CD14-positive monocyte (primary cell): ENCODE data around the gene CDHR2. TPM values are rescaled to one million over a fixed set of nuclear protein-coding genes. Genes with fewer than 3 reads are reported as not detected.

Experiments used
- DNase-seq, 3 donors: peaks; one replicate each; pipeline ENCODE4 v3.0.0-alpha.2; 2011 to 2022
- H2AFZ ChIP-seq: 2 replicates; pipeline ENCODE4 v1.6.0; 2012; ENCODE audit warnings: mild to moderate bottlenecking, low read depth, low read length, inconsistent platforms; ENCODE audit not compliant: insufficient read depth, poor library complexity, severe bottlenecking
- H3K27ac ChIP-seq, 2 donors: 1 replicate in 1 of 2; 2 replicates in 1 of 2; pipeline ENCODE4 v1.5.1; 2012 to 2013; ENCODE audit warnings: low read length in 2 of 2, control low read depth in 1 of 2, inconsistent platforms in 1 of 2, low read depth in 1 of 2, mild to moderate bottlenecking in 1 of 2
- H3K27me3 ChIP-seq, 2 donors: one replicate each; pipeline versions ENCODE4 v1.6.0 to v1.6.1; 2011 to 2013; ENCODE audit warnings: low read length in 2 of 2; ENCODE audit not compliant: control insufficient read depth in 2 of 2, insufficient read depth in 2 of 2
- H3K36me3 ChIP-seq, 2 donors: replicated peaks in 1 of 2; 1 replicate in 1 of 2; 2 replicates in 1 of 2; pipeline versions ENCODE4 v1.5.1 to v1.6.1; 2012 to 2013; ENCODE audit warnings: low read length in 2 of 2, control low read depth in 1 of 2, inconsistent platforms in 1 of 2, mild to moderate bottlenecking in 1 of 2; ENCODE audit not compliant: insufficient read depth in 2 of 2, control insufficient read depth in 1 of 2
- H3K4me1 ChIP-seq, 2 donors: 1 replicate in 1 of 2; 2 replicates in 1 of 2; pipeline versions ENCODE4 v1.5.1 to v1.6.1; 2012 to 2013; ENCODE audit warnings: low read length in 2 of 2, control low read depth in 1 of 2, inconsistent platforms in 1 of 2, mild to moderate bottlenecking in 1 of 2, moderate library complexity in 1 of 2; ENCODE audit not compliant: insufficient read depth in 2 of 2, control insufficient read depth in 1 of 2
- H3K4me2 ChIP-seq: replicated peaks from 2 replicates; pipeline ENCODE3; 2012; ENCODE audit warnings: low read length, moderate library complexity, mild to moderate bottlenecking; ENCODE audit not compliant: poor library complexity, severe bottlenecking; ENCODE audit errors: extremely low read depth
- H3K4me3 ChIP-seq, 3 experiments: fragments of 200-600 bp in 1 of 3; sonication (generic) in 1 of 3; replicated peaks in 1 of 3; 1 replicate in 2 of 3; 2 replicates in 1 of 3; pipeline ENCODE4 v1.5.1; 2011 to 2013; ENCODE audit warnings: low read length in 3 of 3, mild to moderate bottlenecking in 3 of 3, control low read depth in 2 of 3, low read depth in 2 of 3, inconsistent platforms in 1 of 3, moderate library complexity in 1 of 3
- H3K79me2 ChIP-seq: 2 replicates; pipeline ENCODE4 v1.6.0; 2012; ENCODE audit warnings: mild to moderate bottlenecking, control low read depth, inconsistent platforms, low read length, moderate library complexity; ENCODE audit not compliant: insufficient read depth
- H3K9ac ChIP-seq: 2 replicates; pipeline ENCODE4 v1.6.0; 2017; ENCODE audit warnings: low read length, mild to moderate bottlenecking; ENCODE audit not compliant: insufficient read depth, poor library complexity, severe bottlenecking
- H3K9me3 ChIP-seq, 2 donors: replicated peaks in 1 of 2; 1 replicate in 1 of 2; 2 replicates in 1 of 2; pipeline versions ENCODE4 v1.5.1 to v1.6.1; 2012 to 2013; ENCODE audit warnings: low read length in 2 of 2, control low read depth in 1 of 2; ENCODE audit not compliant: control insufficient read depth in 1 of 2, insufficient read depth in 1 of 2
- H4K20me1 ChIP-seq: 2 replicates; pipeline ENCODE4 v1.6.0; 2012; ENCODE audit warnings: mild to moderate bottlenecking, low read length, control low read depth, moderate library complexity; ENCODE audit not compliant: insufficient read depth
- H3K27ac Mint-ChIP-seq, 7 donors: one replicate each; pipeline ENCODE4 v1.8.0; 2020; ENCODE audit warnings: mild to moderate bottlenecking in 7 of 7, mixed read lengths in 7 of 7, moderate library complexity in 6 of 7, inconsistent platforms in 2 of 7
- H3K27me3 Mint-ChIP-seq, 3 donors: one replicate each; pipeline ENCODE4 v1.8.0; 2021 to 2022; ENCODE audit warnings: low read depth in 3 of 3, mild to moderate bottlenecking in 3 of 3, mixed read lengths in 3 of 3, moderate library complexity in 3 of 3, inconsistent platforms in 1 of 3
- H3K36me3 Mint-ChIP-seq, 2 donors: one replicate each; pipeline ENCODE4 v1.8.0; 2020; ENCODE audit warnings: mixed read lengths in 2 of 2, inconsistent platforms in 1 of 2, mild to moderate bottlenecking in 1 of 2
- H3K4me1 Mint-ChIP-seq: one replicate; pipeline ENCODE4 v1.8.0; 2020; ENCODE audit warnings: mild to moderate bottlenecking, mixed read lengths
- H3K4me3 Mint-ChIP-seq, 2 donors: one replicate each; pipeline ENCODE4 v1.8.0; 2020; ENCODE audit warnings: mild to moderate bottlenecking in 2 of 2, mixed read lengths in 2 of 2, moderate library complexity in 1 of 2
- H3K9me3 Mint-ChIP-seq, 7 donors: one replicate each; pipeline ENCODE4 v1.8.0; 2020 to 2022; ENCODE audit warnings: mixed read lengths in 7 of 7, mild to moderate bottlenecking in 6 of 7, moderate library complexity in 6 of 7, inconsistent platforms in 2 of 7
- CTCF ChIP-seq: fragments of 200-600 bp; IDR thresholded peaks from one replicate; pipeline ENCODE4 v1.8.0; 2022; ENCODE audit warnings: antibody characterized with exemption, mild to moderate bottlenecking
- whole genome bisulfite sequencing: methylation state at CpG from one replicate; pipeline ENCODE4 v1.1.5; 2013; ENCODE audit warnings: missing lambda C conversion rate; ENCODE audit not compliant: insufficient coverage; 5-methylcytosine and 5-hydroxymethylcytosine counted together
- intact Hi-C, 2 donors: fragments of 100-400 bp; cut with micrococcal nuclease; formaldehyde crosslinking; loops; one replicate each; pipeline versions ENCODE4 v1.15.0 to v1.15.1; 2023
- polyA plus RNA-seq, 3 donors: library from polyadenylated mRNA; depleted of rRNA in 1 of 3; unstranded in 2 of 3; stranded (reverse) in 1 of 3; fragments of 300-500 nt in 2 of 3; fragments of >200 nt in 1 of 3; fragmentation: Illumina TruSeq in 2 of 3; gene quantifications; 1 replicate in 2 of 3; 2 replicates in 1 of 3; pipeline ENCODE4 v1.2.3, GENCODE V29; 2012 to 2021

The CDHR2 gene
- polyA plus RNA-seq, 3 donors: 0.12 TPM; not detected in 2

- Histone ChIP-seq H3K9me3 (no peaks in the 10 kb centered on the region), H3K79me2 (peaks cover 56% of the 10 kb centered on the region), H3K27ac (peak overlapping the region in 1 of 2 donors; percentile 93), H4K20me1 (peaks cover 17% of the 10 kb centered on the region), H2AFZ (no peak overlapping the region), H3K4me2 (peak overlapping the region; percentile 100), H3K27me3 (no peaks in the 10 kb centered on the region), H3K4me3 (no peak overlapping the region), H3K4me1 (peaks cover 61 to 82% of the 10 kb centered on the region in 2 donors), H3K9ac (no peak overlapping the region), H3K36me3 (no peaks in the 10 kb centered on the region)
- peaks cover 0 to 1% (median 0%) of the 10 kb centered on the region in 7 donors for H3K9me3 Mint-ChIP-seq
- H3K4me1 Mint-ChIP-seq: peaks cover 65% of the 10 kb centered on the region
- no peaks in the 10 kb centered on the region for H3K27me3 Mint-ChIP-seq
- H3K27ac Mint-ChIP-seq: peak overlapping the region in 3 of 7 donors; percentile 41 to 63 (median 61)
- WGBS: 90% methylated on average over 1 of the region's 5 CpGs
- peaks cover 2 to 7% of the 10 kb centered on the region in 2 donors for H3K36me3 Mint-ChIP-seq
- intact Hi-C loops: loop anchor here (5.0 to 10.0 kb wide), 6 partner anchors 33 to 763 kb away; partner anchors contain the start of genes FAF2 (in 2 of the 2), CLTB (in 1 of the 2), HIGD2A (in 1 of the 2) and NOP16 (in 1 of the 2)
- DNase-seq: no peak
- H3K4me3 Mint-ChIP-seq: no peak overlapping the region
- no peak for TF ChIP-seq CTCF
Observed at GRCh38 chr5:176538989-176539384, 10.2 kb upstream of the CDHR2 start.

- peak overlapping the region in 1 of 3 experiments; percentile 91 for H3K4me3 ChIP-seq
- H3K9me3 Mint-ChIP-seq: peaks cover 0 to 1% (median 0%) of the 10 kb centered on the region in 7 donors
- H3K4me1 ChIP-seq: peaks cover 56 to 79% of the 10 kb centered on the region in 2 donors
- peaks cover 0 to 8% of the 10 kb centered on the region in 2 donors for H3K36me3 Mint-ChIP-seq
- H3K79me2 ChIP-seq: peaks cover 53% of the 10 kb centered on the region
- intact Hi-C loops: loop anchor here in 1 of 2 donors (10.0 kb wide), 1 partner anchor 354 kb away; the partner anchor contains the start of gene HK3
- peak overlapping the region; percentile 4 to 96 (median 95) for H3K27ac Mint-ChIP-seq
- H3K36me3 ChIP-seq: no peaks in the 10 kb centered on the region
- H3K27ac ChIP-seq: peak overlapping the region in 1 of 2 donors; percentile 89
- no peaks in the 10 kb centered on the region for H3K27me3 Mint-ChIP-seq
- no peak for DNase-seq
- TF ChIP-seq CTCF: no peak
- H3K4me3 Mint-ChIP-seq: peak overlapping the region; percentile 30 to 31
- no peaks in the 10 kb centered on the region for H3K9me3 ChIP-seq
- H3K4me1 Mint-ChIP-seq: peaks cover 60% of the 10 kb centered on the region
- H2AFZ ChIP-seq: no peak overlapping the region
- WGBS: 40% methylated on average over 5 of the region's 8 CpGs
- H4K20me1 ChIP-seq: peaks cover 4% of the 10 kb centered on the region
- H3K9ac ChIP-seq: no peak overlapping the region
- peak overlapping the region; percentile 2 for H3K4me2 ChIP-seq
- no peaks in the 10 kb centered on the region for H3K27me3 ChIP-seq
Observed at GRCh38 chr5:176540476-176540899, 8.7 kb upstream of the CDHR2 start.
